DMS79 (cell line): ENCODE measurements around the gene BAZ2A.
A peak's percentile ranks its signal among the peaks of the same experiment; 100 is the strongest.
"Not testable (repeated sequence)": the region's sequence is repeated elsewhere in the genome, so short reads cannot be mapped to it uniquely, and the experiment has no call there.

Experiments used
- DNase-seq: peaks from one replicate; lab custom pipeline; 2025; lab: John Stamatoyannopoulos, UW

The BAZ2A gene

GRCh38 chr12:56593909-56594621 is 36.1 kb downstream of the BAZ2A start:
- DNase-seq: peak; percentile 2

- no peak for DNase-seq
These were observed 38.2 kb downstream of the BAZ2A start for GRCh38 chr12:56591961-56592360.

- DNase-seq: peak; percentile 18
These were observed 39.0 kb downstream of the BAZ2A start for GRCh38 chr12:56591126-56591525.

GRCh38 chr12:56590237-56590830 is 39.8 kb downstream of the BAZ2A start:
- DNase-seq: no peak

- DNase-seq: no peak
These were observed 40.3 kb downstream of the BAZ2A start for GRCh38 chr12:56589783-56590182.

GRCh38 chr12:56585098-56585497 is 45.0 kb downstream of the BAZ2A start:
- no peak for DNase-seq

- no peak for DNase-seq
These were observed 48.5 kb downstream of the BAZ2A start for GRCh38 chr12:56581418-56582145.

- DNase-seq: no peak
These were observed 51.1 kb downstream of the BAZ2A start for GRCh38 chr12:56578983-56579546.

GRCh38 chr12:56577248-56577647 is 52.9 kb downstream of the BAZ2A start:
- not testable (repeated sequence) for DNase-seq

GRCh38 chr12:56574210-56574609 is 55.9 kb downstream of the BAZ2A start:
- DNase-seq: no peak

- no peak for DNase-seq
These were observed 57.8 kb downstream of the BAZ2A start for GRCh38 chr12:56572288-56572687.

- no peak for DNase-seq
These were observed 59.0 kb downstream of the BAZ2A start for GRCh38 chr12:56571121-56571520.

GRCh38 chr12:56568146-56568545 is 62.0 kb downstream of the BAZ2A start:
- DNase-seq: no peak

- DNase-seq: no peak
These were observed 64.5 kb downstream of the BAZ2A start for GRCh38 chr12:56565510-56566101.

- DNase-seq: no peak
These were observed 79.1 kb downstream of the BAZ2A start for GRCh38 chr12:56551070-56551469.

GRCh38 chr12:56546680-56547079 is 83.4 kb downstream of the BAZ2A start:
- DNase-seq: no peak
